GM23338 (cell line): ENCODE data around the gene TDRD7. TPM values are rescaled to one million over a fixed set of nuclear protein-coding genes. Genes with fewer than 3 reads are reported as not detected.

Experiments
- ATAC-seq: fragments of 200-7000 bp; cut with Tn5 transposase; 3 replicates; pipeline ENCODE4 v1.9.1; 2020
- DNase-seq: peaks from one replicate; pipeline ENCODE4 v3.0.0-alpha.2; 2015; ENCODE audit warnings: low spot score
- H2AFZ ChIP-seq: fragments of 200-600 bp; sonication (generic); 2 replicates; pipeline ENCODE4 v1.8.0; 2016; ENCODE audit warnings: antibody characterized with exemption, mild to moderate bottlenecking, moderate library complexity
- H3F3A ChIP-seq: fragments of 200-600 bp; sonication (generic); replicated peaks from 2 replicates; pipeline ENCODE4 v1.8.0; 2017; ENCODE audit warnings: antibody characterized with exemption, mixed run types, low read depth
- H3K27ac ChIP-seq: fragments of 200-600 bp; sonication (generic); 2 replicates; pipeline ENCODE4 v1.6.1; 2016; ENCODE audit warnings: low read depth
- H3K27me3 ChIP-seq: fragments of 200-600 bp; sonication (generic); 2 replicates; pipeline ENCODE4 v1.8.0; 2016; ENCODE audit warnings: mild to moderate bottlenecking, mixed run types, moderate library complexity; ENCODE audit not compliant: insufficient read depth
- H3K36me3 ChIP-seq: fragments of 200-600 bp; sonication (generic); 2 replicates; pipeline ENCODE4 v1.8.0; 2016; ENCODE audit warnings: mild to moderate bottlenecking; ENCODE audit not compliant: insufficient read depth
- H3K4me1 ChIP-seq: fragments of 200-600 bp; sonication (generic); 2 replicates; pipeline ENCODE4 v1.8.0; 2016; ENCODE audit warnings: mild to moderate bottlenecking, moderate library complexity; ENCODE audit not compliant: insufficient read depth
- H3K4me2 ChIP-seq: fragments of 200-600 bp; sonication (generic); 2 replicates; pipeline ENCODE4 v1.7.1; 2017; ENCODE audit warnings: mixed run types
- H3K4me3 ChIP-seq: fragments of 200-600 bp; sonication (generic); 2 replicates; pipeline ENCODE4 v1.6.1; 2016; ENCODE audit warnings: mixed run types
- H3K79me2 ChIP-seq: fragments of 200-600 bp; sonication (generic); replicated peaks from 2 replicates; pipeline ENCODE4 v1.8.0; 2017; ENCODE audit warnings: mild to moderate bottlenecking; ENCODE audit not compliant: insufficient read depth
- H3K9me2 ChIP-seq: fragments of 200-600 bp; sonication (generic); 2 replicates; pipeline ENCODE4 v1.8.0; 2017; ENCODE audit not compliant: insufficient read depth
- H4K20me1 ChIP-seq: fragments of 200-600 bp; sonication (generic); replicated peaks from 2 replicates; pipeline ENCODE4 v1.8.0; 2017; ENCODE audit warnings: mild to moderate bottlenecking; ENCODE audit not compliant: insufficient read depth
- H3K27ac Mint-ChIP-seq: 2 replicates; pipeline ENCODE4 v1.8.0; 2020; ENCODE audit warnings: inconsistent platforms, mild to moderate bottlenecking, moderate library complexity, mixed read lengths
- H3K27me3 Mint-ChIP-seq: 3 replicates; pipeline ENCODE4 v1.8.0; 2022; ENCODE audit warnings: low read depth, mild to moderate bottlenecking, moderate library complexity, mixed read lengths, inconsistent platforms; ENCODE audit not compliant: insufficient read depth, poor library complexity
- H3K36me3 Mint-ChIP-seq: 3 replicates; pipeline ENCODE4 v1.8.0; 2021; ENCODE audit warnings: low read depth, mild to moderate bottlenecking, inconsistent platforms, moderate library complexity, mixed read lengths
- H3K4me1 Mint-ChIP-seq: 3 replicates; pipeline ENCODE4 v1.8.0; 2020; ENCODE audit warnings: mild to moderate bottlenecking, inconsistent platforms, mixed read lengths
- H3K4me3 Mint-ChIP-seq: 3 replicates; pipeline ENCODE4 v1.8.0; 2021; ENCODE audit warnings: moderate library complexity, mild to moderate bottlenecking, inconsistent platforms, mixed read lengths
- H3K9me3 Mint-ChIP-seq: 3 replicates; pipeline ENCODE4 v1.8.0; 2020; ENCODE audit warnings: moderate library complexity, mild to moderate bottlenecking, inconsistent platforms, mixed read lengths
- CREB1 ChIP-seq: fragments of 250-450 bp; sonication (Bioruptor Pico); IDR thresholded peaks from 2 replicates; pipeline ENCODE4 v1.5.0; 2020; ENCODE audit warnings: low read depth, mild to moderate bottlenecking, moderate library complexity
- CTCF ChIP-seq, 2 experiments: fragments of 200-600 bp in 1 of 2; sonication (generic) in 1 of 2; conservative IDR thresholded peaks; 2 replicates each; pipeline versions ENCODE4 v1.5.1 to v1.6.1; 2016 to 2017; ENCODE audit warnings: antibody characterized with exemption in 2 of 2, low read depth in 2 of 2, mild to moderate bottlenecking in 2 of 2, moderate library complexity in 1 of 2
- ETS1 ChIP-seq: IDR thresholded peaks from 2 replicates; pipeline ENCODE4 v1.6.1; 2016; ENCODE audit warnings: antibody characterized with exemption
- EZH2 ChIP-seq: fragments of 200-600 bp; sonication (generic); IDR thresholded peaks from one replicate; pipeline ENCODE4 v1.8.0; 2017; ENCODE audit warnings: antibody characterized with exemption, mild to moderate bottlenecking, low read depth; ENCODE audit not compliant: unreplicated experiment
- EZH2phosphoT487 ChIP-seq: fragments of 200-600 bp; sonication (generic); IDR thresholded peaks from one replicate; pipeline ENCODE4 v1.8.1; 2018; ENCODE audit warnings: antibody characterized with exemption; ENCODE audit not compliant: unreplicated experiment
- JUNB ChIP-seq: IDR thresholded peaks from one replicate; pipeline ENCODE4 v1.6.1; 2016; ENCODE audit warnings: antibody characterized with exemption; ENCODE audit not compliant: unreplicated experiment
- NANOG ChIP-seq: IDR thresholded peaks from 2 replicates; pipeline ENCODE4 v1.6.1; 2016; ENCODE audit warnings: antibody characterized with exemption, borderline replicate concordance
- POLR2AphosphoS5 ChIP-seq: IDR thresholded peaks from 2 replicates; pipeline ENCODE4 v1.6.1; 2016; ENCODE audit warnings: antibody characterized with exemption, low read depth
- REST ChIP-seq: IDR thresholded peaks from one replicate; pipeline ENCODE4 v1.6.1; 2018; ENCODE audit warnings: antibody characterized with exemption; ENCODE audit not compliant: unreplicated experiment
- STAT1 ChIP-seq: IDR thresholded peaks from one replicate; pipeline ENCODE4 v1.6.1; 2016; ENCODE audit warnings: antibody characterized with exemption; ENCODE audit not compliant: unreplicated experiment
- ZNF114 ChIP-seq: fragments of 250-450 bp; sonication (Bioruptor Pico); IDR thresholded peaks from 2 replicates; pipeline ENCODE4 v1.5.0; 2020; ENCODE audit warnings: mild to moderate bottlenecking, moderate library complexity
- ZNF331 ChIP-seq: fragments of 250-450 bp; sonication (Bioruptor Pico); IDR thresholded peaks from 2 replicates; pipeline ENCODE4 v1.5.0; 2020; ENCODE audit warnings: low read depth, mild to moderate bottlenecking, moderate library complexity
- ZNF462 ChIP-seq: fragments of 250-450 bp; sonication (Bioruptor Pico); IDR thresholded peaks from 2 replicates; pipeline ENCODE4 v1.5.0; 2020; ENCODE audit warnings: mild to moderate bottlenecking, moderate library complexity
- polyA plus RNA-seq: library from polyadenylated mRNA; unstranded; fragments of >200 nt; fragmentation: Nextera tagmentation; extraction: Ambion mirVana; gene quantifications from 2 replicates; pipeline ENCODE4 v1.2.1, GENCODE V29; 2016
- total RNA-seq: library from RNA; depleted of rRNA; stranded (reverse); fragments of >200 nt; shearing (Covaris generic); gene quantifications from 2 replicates; pipeline ENCODE4 v1.2.3, GENCODE V29; 2014

Gene TDRD7
- total and polyA plus RNA-seq, 2 experiments from 2014 or later = 1.7 to 3.1 TPM

GRCh38 chr9:97536480-97536879 lies 124.6 kb downstream of the TDRD7 start:
- H3K9me3 Mint-ChIP-seq = no peaks in the 10 kb centered on the region
- Histone ChIP-seq H3F3A (no peaks in the 10 kb centered on the region), H2AFZ (no peak overlapping the region), H3K4me1 (no peaks in the 10 kb centered on the region), H3K79me2 (no peaks in the 10 kb centered on the region), H3K4me2 (no peak overlapping the region), H3K9me2 (no peaks in the 10 kb centered on the region), H4K20me1 (no peaks in the 10 kb centered on the region), H3K27me3 (no peaks in the 10 kb centered on the region), H3K36me3 (no peaks in the 10 kb centered on the region), H3K4me3 (no peak overlapping the region), H3K27ac (no peak overlapping the region)
- H3K4me1 Mint-ChIP-seq = peaks cover 2% of the 10 kb centered on the region; the same call in 1 of the 3 replicates
- TF ChIP-seq CREB1 (CRISPR knock-in tag) = no peak
- no peak for TF ChIP-seq ZNF331 (CRISPR knock-in tag)
- no peak for TF ChIP-seq JUNB
- no peak for TF ChIP-seq STAT1
- TF ChIP-seq ETS1 = no peak
- no peak for TF ChIP-seq REST
- no peak for TF ChIP-seq CTCF (conservative IDR thresholded peaks at IDR 0.05; ENCODE audit: low read depth in 2 of 2)
- TF ChIP-seq POLR2AphosphoS5 = no peak
- no peak for TF ChIP-seq ZNF462
- no peak for TF ChIP-seq EZH2
- no peak for TF ChIP-seq EZH2phosphoT487
- no peak for TF ChIP-seq ZNF114 (CRISPR knock-in tag)
- no peak for TF ChIP-seq NANOG
- no peaks in the 10 kb centered on the region for H3K36me3 Mint-ChIP-seq
- H3K27me3 Mint-ChIP-seq = peaks cover 3% of the 10 kb centered on the region
- no peak overlapping the region for H3K4me3 Mint-ChIP-seq
- ATAC-seq (no peak), DNase-seq (no peak)
- no peak overlapping the region for H3K27ac Mint-ChIP-seq
